Activated CD4-positive, CD25-positive, alpha-beta regulatory T cell treated with anti-CD3 and anti-CD28 coated beads, Interleukin-2, amount 50 U/mL, for 72 hours (primary cell): ENCODE results near the gene PPP1CA.

ENCODE experiments used
- DNase-seq: peaks from one replicate; pipeline ENCODE4 v3.0.0; 2021

Gene PPP1CA

DNA sequence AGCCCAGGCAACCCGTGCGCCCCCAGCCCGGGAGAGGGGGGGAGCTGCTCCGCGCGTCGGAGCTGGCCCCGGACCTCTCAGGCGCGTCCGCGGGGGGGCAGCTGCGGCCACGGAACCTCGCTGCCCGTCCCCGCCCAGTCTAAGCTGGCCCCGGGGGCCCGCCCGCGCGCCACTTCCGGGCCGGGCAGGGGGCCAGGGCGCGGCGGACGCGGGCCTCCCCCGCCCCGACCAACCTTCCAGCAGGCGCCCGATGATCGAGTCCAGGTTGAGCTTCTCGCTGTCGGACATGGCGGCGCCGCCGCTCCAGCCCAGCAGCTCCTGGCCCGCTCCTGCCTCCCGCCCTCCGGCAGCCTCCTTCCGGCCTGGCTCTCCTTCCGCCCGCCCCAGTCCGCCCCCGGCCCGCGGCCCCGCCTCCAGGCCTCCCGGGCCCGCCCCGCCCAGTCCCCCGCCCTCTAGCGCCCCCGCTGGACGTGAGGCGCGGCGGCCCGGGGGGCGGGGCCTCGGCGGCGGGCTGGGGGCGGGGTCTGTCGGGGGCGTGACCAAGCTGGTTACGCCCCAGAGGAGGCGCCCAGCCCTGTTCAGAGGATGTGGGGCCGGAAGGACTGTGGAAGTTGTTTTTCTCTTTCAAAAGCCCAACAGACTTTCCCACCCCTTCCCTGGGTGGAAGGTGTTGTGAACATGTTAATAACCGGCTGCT lies at the start of gene PPP1CA:
Gene PPP1CA (minus strand): TSS at position 364 of the 697 bp plus-strand sequence. CDS start 76 bp downstream, at position 288.
- DNase-seq = peak; percentile 91

GRCh38 chr11:67450796-67451657 lies 49.4 kb upstream of the PPP1CA start:
- DNase-seq = no peak

DNA sequence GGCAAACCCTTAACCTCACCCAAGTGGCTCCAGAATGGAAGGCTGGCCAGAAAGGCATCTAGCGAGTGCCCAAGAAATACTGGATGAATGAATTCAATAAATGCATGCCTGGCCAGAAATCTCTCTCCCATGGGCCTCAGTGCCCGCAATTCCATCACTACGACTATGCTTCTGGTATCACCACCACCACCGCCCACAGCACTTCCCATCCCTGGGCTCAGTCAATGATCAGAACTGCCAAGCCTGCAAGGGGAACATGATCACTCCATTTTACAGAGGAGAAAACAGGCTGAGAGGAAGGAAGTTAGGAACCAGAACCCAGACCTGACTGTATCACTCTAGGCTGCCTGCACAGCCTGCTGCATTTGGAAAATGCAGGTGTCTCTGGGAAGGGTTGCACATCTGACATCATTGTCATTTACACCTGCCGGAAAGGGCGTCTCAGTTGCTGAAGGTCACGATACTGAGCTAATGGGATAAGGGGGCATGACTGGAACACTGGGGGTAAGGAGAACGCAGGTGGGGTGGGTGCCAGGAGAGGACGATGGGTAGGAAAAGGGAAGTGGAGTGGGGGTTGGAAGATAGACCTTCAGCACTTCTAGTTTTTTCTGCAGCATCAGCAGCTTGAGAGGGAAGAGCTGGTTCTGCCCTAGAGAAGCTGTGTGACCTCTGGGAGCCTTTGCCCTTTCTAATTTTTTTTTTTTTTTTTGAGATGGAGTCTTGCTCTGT lies 47.6 kb upstream of the PPP1CA start:
- DNase-seq = no peak

DNA sequence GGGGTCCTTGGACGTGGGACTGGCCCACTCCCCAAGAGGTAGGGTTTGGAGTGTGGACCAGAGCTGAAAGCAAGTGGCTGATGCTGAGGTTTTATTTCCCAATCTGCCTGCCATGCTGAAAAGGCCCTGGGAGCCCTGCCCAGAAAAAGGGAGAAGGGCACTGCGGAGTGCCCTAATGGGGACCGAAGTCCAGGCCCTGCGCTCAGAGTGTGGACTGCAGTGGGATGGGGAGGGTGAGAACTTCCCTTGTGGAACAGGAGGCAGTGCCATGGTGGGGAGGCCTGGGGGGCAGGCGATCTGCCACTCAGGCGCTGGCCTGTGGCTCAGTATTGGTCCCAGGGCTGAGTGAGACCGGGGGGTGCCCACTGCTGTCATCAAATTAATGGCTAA lies 46.6 kb upstream of the PPP1CA start:
- no peak for DNase-seq

- no peak for DNase-seq
Observed at GRCh38 chr11:67445515-67445914, 43.9 kb upstream of the PPP1CA start.

GRCh38 chr11:67442504-67443404 lies 41.1 kb upstream of the PPP1CA start:
- DNase-seq = no peak

DNA sequence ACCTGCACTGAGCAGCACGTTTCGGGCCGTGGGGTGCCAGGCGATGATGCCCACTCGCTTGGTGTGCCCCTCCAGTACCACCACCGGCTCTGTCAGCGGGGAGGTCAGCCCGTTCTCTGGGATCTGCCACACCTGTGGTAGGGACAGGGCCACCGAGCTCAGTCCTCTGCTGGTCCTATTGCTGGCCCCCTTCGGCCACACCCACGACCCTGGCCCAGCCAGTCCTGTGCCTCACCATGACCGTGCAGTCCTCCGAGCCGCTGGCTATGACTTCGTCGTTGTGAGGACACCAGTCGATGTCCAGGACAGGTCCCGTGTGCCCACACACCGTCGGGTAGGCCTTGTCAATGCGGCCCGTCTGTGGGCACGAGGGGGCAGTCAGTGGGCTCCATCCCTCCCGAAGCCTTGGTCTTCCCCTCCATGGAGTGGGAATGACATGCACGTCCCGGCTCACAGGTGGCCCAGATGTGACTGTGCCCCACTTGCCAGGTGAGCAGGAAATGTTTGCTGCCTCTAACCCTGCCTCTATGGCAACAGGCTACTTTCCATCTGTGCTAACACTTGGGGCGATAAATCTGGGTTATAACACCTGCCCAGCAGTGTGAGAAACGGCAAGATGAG lies 40.2 kb upstream of the PPP1CA start:
- no peak for DNase-seq

GRCh38 chr11:67441098-67441563 lies 39.5 kb upstream of the PPP1CA start:
- no peak for DNase-seq

GRCh38 chr11:67440229-67441097 lies 38.8 kb upstream of the PPP1CA start:
- DNase-seq = no peak

GRCh38 chr11:67439321-67440228 lies 37.9 kb upstream of the PPP1CA start:
- no peak for DNase-seq

DNA sequence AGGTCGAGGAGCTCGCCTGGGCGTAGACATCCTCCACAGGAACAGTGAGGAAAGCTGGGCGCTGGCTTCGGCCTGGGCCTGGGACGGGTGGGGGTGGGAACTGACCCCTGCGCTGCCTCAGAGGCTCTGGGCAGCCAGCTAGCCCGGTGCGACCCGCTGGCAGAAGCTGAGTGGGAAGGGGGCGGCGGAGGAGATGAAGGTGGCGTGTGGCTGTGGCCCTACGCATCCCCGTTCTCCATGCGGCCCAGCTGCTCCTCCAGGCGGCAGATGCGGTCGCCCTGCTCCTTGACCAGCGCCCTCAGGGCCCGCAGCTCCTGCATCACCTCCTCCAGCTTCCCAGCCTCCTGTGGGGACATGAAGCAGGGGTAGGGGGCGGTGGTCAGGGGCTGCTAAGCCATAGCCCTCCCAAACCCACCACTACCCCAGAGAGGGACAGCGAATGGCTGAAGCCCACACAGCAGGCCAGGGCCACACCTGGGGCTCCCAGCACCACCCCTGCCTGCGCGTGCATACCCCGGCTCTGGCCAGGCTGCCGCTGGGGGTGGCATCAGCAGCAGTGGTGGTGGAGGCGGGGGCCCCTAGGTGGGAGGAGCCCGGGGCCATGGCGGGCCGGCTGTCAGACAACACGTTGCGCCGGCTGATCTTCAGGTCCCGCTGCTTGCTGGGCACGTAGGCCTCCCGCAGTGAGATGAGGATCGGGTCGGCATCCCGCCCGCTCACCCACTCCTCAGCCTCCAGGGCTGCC lies 36.7 kb upstream of the PPP1CA start:
- DNase-seq = peak; percentile 78

- no peak for DNase-seq
Observed at GRCh38 chr11:67437809-67438157, 36.1 kb upstream of the PPP1CA start.

- DNase-seq = no peak
Observed at GRCh38 chr11:67437082-67437808, 35.6 kb upstream of the PPP1CA start, which contains the start of gene PTPRCAP. TSS of gene PTPRCAP (minus strand) at chr11:67437682. CDS start at chr11:67437619, 63 bp downstream.

- DNase-seq = peak; percentile 66
Observed at GRCh38 chr11:67436459-67437081, 34.9 kb upstream of the PPP1CA start.

GRCh38 chr11:67435727-67436458 lies 34.2 kb upstream of the PPP1CA start:
- no peak for DNase-seq

DNA sequence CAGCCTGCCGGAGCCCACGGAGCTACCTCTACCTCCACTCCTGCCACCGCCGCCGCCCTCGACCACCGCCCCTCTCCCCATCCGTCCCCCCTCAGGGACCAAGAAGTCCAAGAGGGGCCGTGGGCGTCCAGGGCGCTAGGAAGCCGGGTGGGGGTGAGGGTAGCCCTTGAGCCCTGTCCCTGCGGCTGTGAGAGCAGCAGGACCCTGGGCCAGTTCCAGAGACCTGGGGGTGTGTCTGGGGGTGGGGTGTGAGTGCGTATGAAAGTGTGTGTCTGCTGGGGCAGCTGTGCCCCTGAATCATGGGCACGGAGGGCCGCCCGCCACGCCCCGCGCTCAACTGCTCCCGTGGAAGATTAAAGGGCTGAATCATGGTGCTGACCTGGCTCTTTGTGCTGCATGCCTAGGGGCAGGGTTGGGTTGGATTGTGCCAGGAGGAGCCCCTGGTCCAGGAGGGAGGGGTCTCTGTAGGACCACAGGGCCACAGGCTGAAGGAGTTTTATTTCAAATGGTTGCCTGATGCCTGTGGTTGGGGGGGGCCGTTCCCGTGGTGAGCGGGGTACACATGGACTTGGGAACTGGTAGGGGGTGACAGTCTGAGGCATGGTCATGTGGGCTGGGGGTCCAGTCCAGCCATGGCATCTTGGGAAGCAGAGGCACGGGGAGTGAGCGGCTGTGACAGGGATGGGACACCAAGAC lies 33.5 kb upstream of the PPP1CA start:
- DNase-seq = no peak
